Activated CD4-positive, CD25-positive, alpha-beta regulatory T cell treated with anti-CD3 and anti-CD28 coated beads, Interleukin-2, amount 50 U/mL, for 24 hours (primary cell): ENCODE data around the gene ONECUT3.

Source experiments
- ATAC-seq, 2 donors: fragments of 150-1000 bp; cut with Tn5 transposase; one replicate each; pipeline ENCODE4 v1.10.0; 2021; ENCODE audit warnings: mild to moderate bottlenecking in 1 of 2, moderate library complexity in 1 of 2

The ONECUT3 gene

GRCh38 chr19:1742989-1743696 lies 10.2 kb upstream of the ONECUT3 start:
- ATAC-seq, result no peak

DNA sequence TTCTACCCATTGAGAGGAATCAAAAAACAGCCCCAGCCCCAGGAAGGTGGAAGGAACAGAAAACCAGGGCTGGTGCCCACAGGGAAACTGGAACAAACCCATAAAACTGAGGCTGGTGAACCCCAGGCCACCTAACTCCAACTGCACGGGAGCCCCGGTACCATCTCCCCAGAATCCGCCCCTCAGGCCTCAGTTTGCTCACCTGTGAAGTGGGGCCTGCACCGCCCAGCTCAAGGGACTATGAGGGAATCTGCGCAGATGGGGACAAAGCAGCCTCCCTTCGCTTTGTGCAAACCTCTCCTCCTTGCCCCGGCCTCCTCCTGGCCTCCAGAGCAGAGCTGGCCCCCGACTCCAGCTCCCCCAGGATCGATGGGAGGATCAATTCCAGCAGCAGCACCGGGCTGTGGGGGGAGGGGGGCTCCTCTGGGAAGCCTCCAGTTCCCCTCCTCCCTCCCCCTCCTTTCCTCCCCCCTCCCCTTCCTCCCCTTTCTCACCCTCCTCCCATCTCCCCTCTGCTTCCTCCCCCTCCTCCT lies 9.1 kb upstream of the ONECUT3 start:
- ATAC-seq, result no peak

DNA sequence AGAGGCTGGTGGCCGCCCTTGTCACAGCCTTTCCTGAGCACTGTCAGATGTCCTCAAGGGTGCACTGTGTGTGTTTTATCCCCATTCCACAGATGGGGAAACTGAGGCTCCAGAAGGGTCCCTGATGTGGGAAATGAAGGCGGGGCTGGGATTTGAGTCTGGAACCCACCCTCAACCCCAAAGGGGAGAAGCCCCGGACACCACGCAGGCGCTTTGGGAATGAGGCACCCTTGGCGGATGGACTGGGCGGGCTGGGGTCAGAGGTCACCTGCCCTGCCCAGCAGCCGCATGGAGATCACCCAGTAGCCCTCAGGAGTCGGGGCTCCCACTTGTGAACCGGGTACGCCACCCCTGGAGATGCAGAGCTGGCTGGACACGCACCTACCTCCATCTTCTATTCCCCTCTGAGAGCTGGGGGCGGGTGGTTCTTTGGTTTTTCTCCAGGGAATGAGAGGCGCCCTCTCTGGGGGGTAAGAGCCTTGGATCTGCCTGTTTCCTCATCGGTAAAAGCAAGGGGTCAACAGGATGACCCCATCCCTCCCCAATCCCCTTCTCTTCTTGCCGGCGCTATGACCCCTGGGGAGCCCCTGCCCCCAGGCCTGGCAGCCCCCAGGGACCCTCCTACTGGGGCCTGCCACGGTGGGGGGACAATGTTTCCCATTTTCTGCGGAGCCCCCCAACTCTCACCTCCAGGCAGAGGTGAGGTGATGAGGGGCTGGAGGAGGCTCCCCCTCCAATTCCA lies 8.3 kb upstream of the ONECUT3 start:
- no peak for ATAC-seq

GRCh38 chr19:1745589-1746031 lies 7.7 kb upstream of the ONECUT3 start:
- no peak for ATAC-seq

- no peak for ATAC-seq
These were observed 6.7 kb upstream of the ONECUT3 start for GRCh38 chr19:1746401-1747284.

DNA sequence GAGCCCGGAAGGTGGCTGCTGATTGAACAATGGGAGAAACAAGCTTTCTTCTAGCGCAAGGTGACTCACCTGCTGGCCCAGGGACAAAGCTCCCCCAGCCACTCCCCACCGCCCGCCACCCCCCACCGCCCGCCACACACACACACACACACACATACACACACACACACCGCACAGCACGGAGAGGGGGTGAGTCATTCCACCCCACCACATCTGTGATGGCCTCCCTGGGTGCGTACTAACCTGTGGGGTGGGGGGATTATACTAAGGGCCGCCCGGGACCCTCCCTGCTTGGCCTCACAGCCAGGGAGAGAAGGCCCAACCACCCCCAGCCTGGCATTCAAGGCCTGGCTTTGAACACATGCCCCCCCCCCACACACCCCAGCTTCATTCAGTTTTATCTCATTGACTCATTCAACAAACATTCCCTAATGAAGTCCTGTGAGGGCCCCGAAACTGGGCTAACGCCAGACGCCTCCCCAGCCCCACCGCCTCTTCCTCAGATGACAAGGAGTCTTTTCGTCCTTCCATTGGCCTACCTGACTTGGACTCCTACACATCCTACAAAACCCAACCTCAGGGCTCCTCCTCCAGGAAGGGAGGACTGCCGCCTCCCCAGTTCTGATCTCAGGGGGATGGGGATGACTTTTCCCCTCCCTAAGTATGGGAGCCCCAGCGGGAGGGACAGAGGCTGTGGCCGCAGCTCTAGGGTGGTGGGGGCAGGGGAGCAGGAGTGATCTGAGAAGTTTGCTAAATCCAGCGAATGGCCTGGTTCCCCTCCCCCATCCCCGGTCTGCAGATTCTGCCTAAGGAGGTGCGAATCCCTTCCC lies 5.8 kb upstream of the ONECUT3 start:
- ATAC-seq, result peak; percentile 46 to 74

- ATAC-seq, result no peak
These were observed 5.0 kb upstream of the ONECUT3 start for GRCh38 chr19:1748115-1748872.

DNA sequence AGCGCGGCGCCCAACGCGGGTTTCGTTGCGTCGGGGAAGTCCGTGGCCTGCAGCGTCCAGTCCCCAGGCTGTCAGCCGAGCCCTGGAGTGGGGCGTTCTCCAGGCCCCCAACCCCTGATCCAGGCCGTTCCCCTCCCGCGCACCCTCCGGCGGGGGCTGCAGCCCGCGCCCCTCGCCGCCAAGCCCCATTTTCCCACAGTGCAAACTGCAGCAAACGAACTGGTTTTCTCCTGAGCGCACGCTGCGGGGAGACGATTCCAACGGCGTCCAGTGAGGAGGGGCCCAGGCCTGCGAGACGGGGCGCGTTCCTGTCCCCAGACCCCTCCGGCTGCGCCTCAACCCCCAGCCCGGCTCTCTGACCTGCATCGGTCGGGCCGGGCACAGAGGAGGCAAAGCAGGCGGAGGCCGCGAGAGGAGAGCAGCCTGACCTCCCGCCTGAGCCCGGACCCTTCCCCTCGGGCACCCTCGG lies 4.4 kb upstream of the ONECUT3 start:
- no peak for ATAC-seq

DNA sequence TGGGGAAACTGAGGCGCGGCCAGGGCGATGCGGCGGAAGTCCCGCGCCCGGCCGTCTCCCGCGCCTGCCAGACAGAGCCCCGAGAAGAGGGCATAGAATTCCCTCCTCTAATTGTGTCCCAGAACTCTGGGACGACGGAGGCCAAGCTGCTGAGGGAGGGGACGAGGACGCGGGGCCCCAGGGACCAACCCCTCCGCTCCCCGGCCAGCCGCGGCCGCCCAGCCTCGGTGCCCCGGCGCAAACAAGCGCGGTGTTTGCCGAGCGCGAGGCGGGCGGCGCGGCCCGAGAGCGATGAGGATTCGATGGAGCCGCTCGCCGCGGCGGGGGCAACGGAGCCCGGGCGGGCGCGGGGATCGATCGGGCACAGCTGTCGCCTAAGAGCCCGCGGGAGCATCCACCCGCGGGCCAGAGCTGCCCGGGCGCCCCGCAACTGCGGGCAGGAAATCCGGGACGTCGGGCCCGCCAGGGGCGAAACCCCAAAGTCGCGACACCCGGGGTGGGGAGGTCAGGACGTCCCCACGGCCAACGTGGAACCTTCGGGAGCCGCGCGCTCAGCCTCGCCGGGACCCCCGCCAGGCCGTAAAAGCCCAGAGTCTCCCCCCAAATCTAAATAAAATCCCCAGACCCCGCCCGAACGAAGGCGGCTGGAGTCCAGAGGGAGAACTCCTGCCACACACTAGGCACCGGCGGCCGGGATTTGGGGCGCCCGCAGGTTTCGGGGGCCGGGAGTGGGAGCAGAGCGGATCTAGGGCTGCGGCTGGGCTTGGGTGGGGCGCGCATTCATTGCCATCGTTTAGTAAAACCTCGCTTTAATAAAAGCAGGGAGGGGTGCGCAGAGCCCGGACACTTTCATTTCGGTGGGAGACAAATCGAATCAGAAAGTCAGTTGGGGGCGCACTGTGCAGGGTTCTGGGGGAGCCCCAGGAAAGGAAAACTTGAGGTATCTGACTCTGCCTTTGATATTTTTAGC lies 3.6 kb upstream of the ONECUT3 start:
- no peak for ATAC-seq

GRCh38 chr19:1750343-1751021 lies 2.8 kb upstream of the ONECUT3 start:
- ATAC-seq, result no peak

GRCh38 chr19:1751367-1752008 lies 1.8 kb upstream of the ONECUT3 start:
- ATAC-seq, result no peak

- no peak for ATAC-seq
These were observed 1.1 kb upstream of the ONECUT3 start for GRCh38 chr19:1752009-1752756.

- ATAC-seq, result no peak
These were observed 821 bp downstream of the ONECUT3 start for GRCh38 chr19:1754018-1754635.

DNA sequence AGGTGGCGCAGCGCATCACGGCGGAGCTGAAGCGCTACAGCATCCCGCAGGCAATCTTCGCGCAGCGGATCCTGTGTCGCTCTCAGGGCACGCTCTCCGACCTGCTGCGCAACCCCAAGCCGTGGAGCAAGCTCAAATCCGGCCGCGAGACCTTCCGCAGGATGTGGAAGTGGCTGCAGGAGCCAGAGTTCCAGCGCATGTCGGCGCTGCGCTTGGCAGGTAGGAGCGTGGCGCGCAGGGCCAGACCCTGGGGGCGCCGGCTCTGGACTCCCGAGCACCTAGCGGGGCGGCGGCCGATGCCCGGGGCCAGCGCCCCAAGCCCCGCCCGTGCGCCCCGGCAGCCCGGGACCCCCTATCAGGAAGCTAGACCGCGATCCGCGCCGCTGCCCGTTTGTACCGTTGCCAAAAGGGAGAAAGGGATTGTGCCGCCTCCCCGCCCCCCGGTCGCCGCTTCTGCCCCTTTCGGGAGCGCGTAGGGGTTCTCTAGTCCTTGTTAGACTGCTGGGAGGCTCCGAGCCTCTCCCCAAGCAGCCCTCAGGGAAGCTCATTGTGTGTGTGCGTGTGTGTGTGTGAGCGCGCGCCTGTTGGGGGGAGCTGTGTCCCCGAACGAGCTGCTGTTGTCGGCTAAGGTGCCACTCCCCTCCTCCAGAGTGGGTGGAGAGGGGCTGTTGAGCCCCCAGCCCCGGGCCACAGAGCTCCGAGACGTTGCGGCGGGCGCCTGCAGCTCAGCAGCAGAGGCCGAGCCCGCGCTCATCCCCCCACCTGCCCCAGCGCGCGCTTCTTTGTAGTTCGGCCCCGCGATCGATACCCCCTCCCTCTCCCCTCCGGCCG lies 1.5 kb downstream of the ONECUT3 start:
- ATAC-seq, result no peak

DNA sequence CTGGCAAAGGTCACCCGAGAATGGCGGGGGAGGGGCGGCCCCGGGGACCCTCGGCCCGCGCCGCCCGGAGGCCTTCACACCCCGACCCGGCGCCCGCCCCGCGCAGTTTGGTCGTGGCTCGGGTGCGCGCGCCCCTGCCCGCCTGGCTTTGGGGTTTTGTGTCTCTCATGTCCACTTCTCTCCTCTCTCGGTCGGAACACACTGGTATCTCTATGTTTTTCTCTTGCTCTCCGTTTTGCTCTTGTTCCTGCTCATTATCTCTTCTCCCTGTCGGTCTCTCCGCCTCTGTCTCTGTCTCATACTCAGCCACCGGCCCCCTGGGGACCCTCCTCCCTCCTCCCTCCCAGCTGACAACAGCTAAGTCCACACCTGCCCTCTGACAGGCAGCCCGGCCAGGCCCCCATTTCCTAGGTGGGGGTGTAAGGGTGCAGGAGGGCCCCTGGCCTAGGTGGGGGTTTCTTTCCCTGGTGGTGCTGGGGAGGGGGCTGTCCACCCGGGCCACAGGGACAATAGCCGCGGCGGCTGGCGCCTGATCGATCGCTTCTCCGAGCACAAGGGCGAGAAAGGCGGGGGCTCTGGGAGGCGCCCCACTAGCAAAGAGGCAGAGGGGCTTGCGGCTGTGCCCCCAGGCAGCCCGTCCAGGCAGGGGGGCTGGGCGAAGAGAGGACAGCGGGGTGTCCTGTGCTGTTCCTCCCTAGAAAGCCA lies 2.3 kb downstream of the ONECUT3 start:
- no peak for ATAC-seq

- no peak for ATAC-seq
These were observed 3.0 kb downstream of the ONECUT3 start for GRCh38 chr19:1756264-1756663.
